Heart left ventricle (tissue), 13 donors: ENCODE data around the gene SLFN12.

ENCODE experiments used
- CTCF ChIP-seq, 12 donors: fragments of 200-600 bp; sonication (generic) in 4 of 12; IDR thresholded peaks; one replicate each; pipeline versions ENCODE4 v1.5.0 to v1.8.0; 2018 to 2022; ENCODE audit warnings: antibody characterized with exemption in 12 of 12, mild to moderate bottlenecking in 5 of 12
- POLR2A ChIP-seq, 2 donors: fragments of 450-650 bp; IDR thresholded peaks; one replicate each; pipeline ENCODE4 v1.6.1; 2017; ENCODE audit warnings: antibody characterized with exemption in 2 of 2, mild to moderate bottlenecking in 2 of 2, moderate library complexity in 2 of 2
- donor health status: ischemic (EF 13 %, LVEDD 7.1; RV severe dilation, severe dysfunction).
- donor health status: DM: no; HTN: yes; CAD: no.
- donor health status: DM: no; HTN: no; CAD: no.
- donor health status: ischemic (EF 25% LVEDD 6.9; RV normal size, moderate dysfunction).
- donor health status: ischemic (EF 25% LVEDD 5.7; RV mildly dilated, moderate dysfunction).
- donor health status: ischemic (EF 35%, LVEDD 5.7; RV mildly dilated, moderate dysfunction).
- donor health status: nonischemic (EF 11% LVEDD 7.7; RV severe dilation, severe dysfunction).
- donor health status: DM: yes; HTN: yes; CAD: no.
- donor health status: PGD.
- donor health status: ischemic (EF 29% LVEDD 5.4; RV normal size, mild dysfunction).
- donor health status: nonischemic (EF 23%, LVEDD 6.1; RV moderate dilation, normal function).

DNA sequence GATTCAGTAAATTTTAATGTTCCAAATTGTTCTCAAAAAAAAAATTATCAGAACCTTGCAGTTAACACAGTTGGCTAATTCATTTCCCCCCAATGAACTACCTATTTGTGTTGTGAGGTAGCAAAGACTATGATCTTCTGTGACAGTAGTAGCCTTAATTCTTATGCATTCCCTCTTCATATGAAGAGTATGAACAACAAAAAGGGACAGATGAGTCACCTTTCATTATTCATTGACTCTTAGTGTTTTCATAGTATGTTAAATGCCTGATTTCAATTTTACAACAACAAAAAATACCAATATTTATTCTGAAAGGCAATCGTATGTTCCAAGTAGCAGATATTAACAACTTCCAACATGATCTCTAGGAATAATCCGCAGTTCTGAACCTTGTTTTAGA lies 55.2 kb downstream of the SLFN12 start:
- TF ChIP-seq CTCF (IDR thresholded peaks at IDR 0.05) (no peak), POLR2A (IDR thresholded peaks at IDR 0.05) (no peak)
